NCI-H345 (cell line): ENCODE results near the gene CEMP1.
"Not testable (repeated sequence)": the region's sequence is repeated elsewhere in the genome, so short reads cannot be mapped to it uniquely, and the experiment has no call there.

ENCODE experiments used
- DNase-seq: peaks from one replicate; lab custom pipeline; 2025; lab: John Stamatoyannopoulos, UW

Gene CEMP1

GRCh38 chr16:2531371-2531695 is at the start of gene CEMP1:
Gene CEMP1 (minus strand): TSS chr16:2531408. CDS start chr16:2531073, 335 bp downstream.
- no peak for DNase-seq

GRCh38 chr16:2580818-2581217 is 49.6 kb upstream of the CEMP1 start:
- DNase-seq: not testable (repeated sequence)

- DNase-seq: not testable (repeated sequence)
Measured at GRCh38 chr16:2580143-2580542, 48.9 kb upstream of the CEMP1 start.

- not testable (repeated sequence) for DNase-seq
Measured at GRCh38 chr16:2578905-2579304, 47.7 kb upstream of the CEMP1 start.

GRCh38 chr16:2577044-2577443 is 45.8 kb upstream of the CEMP1 start:
- DNase-seq: not testable (repeated sequence)

- DNase-seq: not testable (repeated sequence)
Measured at GRCh38 chr16:2575839-2576238, 44.6 kb upstream of the CEMP1 start.

GRCh38 chr16:2572704-2573103 is 41.5 kb upstream of the CEMP1 start:
- not testable (repeated sequence) for DNase-seq

- DNase-seq: not testable (repeated sequence)
Measured at GRCh38 chr16:2568573-2568972, 37.4 kb upstream of the CEMP1 start.

- not testable (repeated sequence) for DNase-seq
Measured at GRCh38 chr16:2567506-2567905, 36.3 kb upstream of the CEMP1 start.

- DNase-seq: not testable (repeated sequence)
Measured at GRCh38 chr16:2560798-2561133, 29.6 kb upstream of the CEMP1 start.

GRCh38 chr16:2560131-2560797 is 29.1 kb upstream of the CEMP1 start:
- not testable (repeated sequence) for DNase-seq

- not testable (repeated sequence) for DNase-seq
Measured at GRCh38 chr16:2557150-2557549, 25.9 kb upstream of the CEMP1 start.

GRCh38 chr16:2554709-2555425 is 23.7 kb upstream of the CEMP1 start:
- DNase-seq: not testable (repeated sequence)

- DNase-seq: not testable (repeated sequence)
Measured at GRCh38 chr16:2551420-2551889, 20.2 kb upstream of the CEMP1 start.

GRCh38 chr16:2550283-2550878 is 19.2 kb upstream of the CEMP1 start:
- not testable (repeated sequence) for DNase-seq

- DNase-seq: not testable (repeated sequence)
Measured at GRCh38 chr16:2543771-2544170, 12.6 kb upstream of the CEMP1 start.

- DNase-seq: not testable (repeated sequence)
Measured at GRCh38 chr16:2541409-2541808, 10.2 kb upstream of the CEMP1 start.

GRCh38 chr16:2540912-2541311 is 9.7 kb upstream of the CEMP1 start:
- DNase-seq: not testable (repeated sequence)

- not testable (repeated sequence) for DNase-seq
Measured at GRCh38 chr16:2539845-2540458, 8.7 kb upstream of the CEMP1 start.

GRCh38 chr16:2539192-2539844 is 8.1 kb upstream of the CEMP1 start:
- DNase-seq: not testable (repeated sequence)

- DNase-seq: peak; percentile 98
Measured at GRCh38 chr16:2537451-2538379, 6.5 kb upstream of the CEMP1 start, which contains the start of gene PDPK1. Gene PDPK1 (plus strand): TSS chr16:2538021. CDS start chr16:2538113, 92 bp downstream.
